NOMO-1 (cell line): ENCODE measurements around the gene DSN1.
A peak's percentile ranks its signal among the peaks of the same experiment; 100 is the strongest.

Experiments
- DNase-seq, 2 experiments: peaks; one replicate each; lab custom pipeline; 2025; ENCODE audit not compliant: unreplicated experiment in 2 of 2; lab: John Stamatoyannopoulos, UW

The DSN1 gene

DNA sequence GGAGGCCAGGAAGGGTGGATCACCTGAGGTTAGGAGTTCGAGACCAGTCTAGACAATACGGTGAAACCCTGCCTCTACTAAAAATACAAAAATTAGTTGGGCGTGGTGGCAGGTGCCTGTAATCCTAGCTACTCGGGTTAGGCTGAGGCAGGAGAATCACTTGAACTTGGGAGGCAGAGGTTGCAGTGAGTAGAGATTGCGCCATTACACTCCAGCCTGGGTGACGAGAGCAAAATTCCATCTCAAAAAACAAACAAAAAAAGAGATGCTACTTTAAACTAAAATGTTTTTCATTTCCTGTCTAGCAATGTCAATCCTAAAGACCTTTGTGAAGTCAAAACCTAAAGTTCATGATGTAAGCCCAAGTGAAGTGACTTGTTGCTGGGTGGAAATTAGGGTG lies 12.9 kb downstream of the DSN1 start:
- no peak for DNase-seq

DNA sequence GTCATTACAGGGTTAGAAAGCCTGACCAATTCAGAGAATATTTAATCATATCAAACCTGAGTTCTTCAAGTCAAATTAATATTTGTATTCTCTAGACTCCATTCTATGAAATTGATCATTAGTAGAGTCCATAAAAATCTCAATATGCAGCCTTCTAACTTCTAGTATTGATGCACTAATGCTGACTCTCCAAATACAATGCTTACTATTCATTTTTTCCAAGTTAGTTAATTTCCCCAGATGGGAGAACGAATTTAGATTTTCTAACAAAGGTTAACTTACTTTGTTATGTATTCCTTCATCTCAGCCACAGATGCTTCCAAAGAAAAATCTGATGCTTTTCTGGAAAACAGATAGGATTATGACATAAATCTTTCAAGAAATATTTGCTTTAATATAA lies 15.3 kb downstream of the DSN1 start:
- no peak for DNase-seq

DNA sequence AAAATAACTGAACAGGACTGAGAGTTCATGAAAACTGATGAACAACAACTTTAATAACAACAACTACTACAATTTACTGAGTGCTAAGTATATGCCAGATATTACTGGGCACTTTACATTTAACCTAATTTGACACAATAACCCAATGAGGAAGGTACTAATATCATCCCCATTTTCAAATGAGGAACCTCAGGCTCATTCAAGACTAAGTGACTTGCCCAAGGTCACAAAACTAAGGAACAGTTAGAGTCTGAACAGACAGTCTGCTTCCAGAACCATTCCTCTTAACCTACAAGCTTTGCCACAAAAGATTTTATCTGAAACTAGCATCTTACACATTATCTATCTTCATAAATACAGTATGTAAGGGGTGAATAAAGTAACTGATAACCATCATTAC lies 17.1 kb downstream of the DSN1 start:
- DNase-seq, result no peak

DNA sequence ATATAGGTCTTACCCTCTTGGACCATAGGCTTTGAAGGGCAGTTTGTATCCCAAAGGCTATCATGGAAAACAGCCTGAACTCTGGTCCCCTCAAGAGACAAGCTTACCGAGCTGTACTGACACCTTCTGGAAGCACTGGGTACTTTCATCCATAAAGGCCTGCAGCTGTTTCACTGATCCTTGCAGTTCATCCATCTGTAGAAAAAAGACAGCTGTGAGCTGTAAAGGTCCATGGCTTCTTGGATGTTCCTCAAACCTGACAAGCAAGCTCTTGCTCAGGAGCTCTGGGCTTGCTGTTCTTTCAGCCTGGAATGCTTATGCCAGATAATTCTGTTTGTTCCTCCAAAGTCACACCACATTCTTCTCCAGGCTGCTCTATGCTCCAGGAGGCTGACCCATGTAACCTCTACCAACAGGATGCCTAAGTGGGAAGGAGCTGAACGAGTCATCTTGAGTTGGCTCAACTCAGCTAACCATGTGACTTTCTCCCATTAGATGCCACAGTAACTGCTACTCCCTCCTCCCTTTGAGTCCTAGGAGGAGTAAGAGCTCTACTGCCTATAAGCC lies 18.8 kb downstream of the DSN1 start:
- no peak for DNase-seq

DNA sequence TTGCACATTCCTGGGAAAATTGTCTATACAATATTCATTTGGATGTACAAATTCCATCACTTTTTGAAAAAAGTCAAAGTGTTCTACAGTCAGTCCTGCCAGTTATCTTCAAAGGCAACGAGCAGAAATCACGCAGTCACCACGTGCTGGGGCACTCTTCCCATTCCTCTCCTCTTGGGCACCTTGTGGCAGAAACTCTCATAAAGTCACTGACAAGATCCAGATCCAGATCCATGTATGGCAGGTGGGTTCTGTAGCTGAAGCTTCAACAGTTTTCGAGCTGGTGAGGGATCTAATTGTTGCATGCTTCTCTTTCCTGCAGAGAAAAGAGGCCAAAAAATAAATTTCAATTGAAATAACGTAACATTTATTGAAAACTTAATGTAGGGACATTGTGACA lies 21.0 kb downstream of the DSN1 start:
- DNase-seq, result no peak

DNA sequence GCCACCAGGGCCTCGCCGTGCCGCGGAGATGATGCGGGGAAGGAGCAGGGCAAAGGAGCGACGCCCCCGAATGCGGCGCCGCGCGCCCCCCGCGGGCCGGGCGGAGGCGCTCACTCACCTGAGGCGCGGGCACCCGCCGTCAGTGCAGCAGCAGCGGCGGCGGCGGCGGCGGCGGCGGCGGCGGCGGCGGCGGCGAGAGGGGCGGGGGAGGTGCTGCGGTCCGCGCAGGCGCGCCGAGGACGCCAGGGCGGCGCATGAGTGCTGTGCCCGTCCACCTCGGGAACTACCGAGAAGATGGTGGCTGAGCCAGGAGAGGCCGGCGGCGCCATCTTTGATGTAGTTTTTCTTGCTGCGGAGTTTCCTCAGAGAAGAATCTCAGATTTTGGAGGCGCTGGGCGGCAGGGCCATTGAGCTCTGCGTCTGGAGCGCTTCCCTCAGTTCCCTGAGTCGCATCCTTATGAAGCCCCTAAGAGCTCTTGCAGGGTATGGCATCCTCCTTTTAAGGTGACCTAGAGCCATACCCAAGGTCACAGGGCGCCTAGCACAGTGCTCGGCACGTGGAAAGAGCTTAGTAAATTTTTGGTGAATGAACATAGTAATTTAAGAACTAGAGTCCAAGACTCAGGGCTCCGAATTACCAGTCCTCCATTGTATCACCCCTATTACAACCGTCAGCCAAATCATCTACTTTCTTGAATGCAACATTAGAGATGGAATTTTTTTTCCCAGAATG lies 27.5 kb downstream of the DSN1 start, which contains the start of gene NDRG3:
TSS of gene NDRG3 (minus strand) at position 164 of the 733 bp plus-strand sequence. CDS start 24,355 bp downstream, outside the sequence.
- DNase-seq, result peak; percentile 88 to 92

DNA sequence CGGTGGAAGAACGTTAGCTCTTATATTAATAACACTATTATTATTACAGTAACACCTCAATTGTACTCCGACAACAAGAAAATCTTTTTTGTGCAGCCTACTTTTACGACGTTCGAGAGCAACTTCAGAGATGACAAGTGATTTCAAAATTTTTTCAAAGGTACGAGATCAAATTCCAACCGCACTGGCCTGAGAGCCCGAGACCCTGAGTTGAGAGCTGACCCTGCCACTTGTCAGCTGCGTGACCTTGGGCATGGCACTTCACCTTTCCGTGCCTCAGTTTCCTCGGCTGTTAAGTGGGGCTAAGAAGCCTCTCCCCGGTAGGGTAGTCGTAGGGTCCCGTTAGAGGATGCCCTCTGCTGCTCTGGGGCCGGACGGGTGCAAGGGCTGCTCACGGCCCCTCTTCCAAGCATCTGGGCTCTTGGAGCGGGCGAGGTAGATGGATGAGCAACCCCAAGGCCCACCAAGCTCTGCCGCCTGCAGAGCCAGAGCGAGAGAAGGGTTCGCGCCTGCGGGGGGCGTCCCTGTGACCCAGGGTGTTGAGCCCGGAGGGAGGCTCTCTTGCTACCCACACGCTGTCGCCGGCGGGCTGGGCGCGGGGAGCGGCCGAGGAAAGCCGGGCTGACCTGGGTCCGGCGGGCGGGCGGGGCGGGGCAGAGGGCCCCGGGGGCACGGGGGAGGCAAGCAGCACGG lies 28.2 kb downstream of the DSN1 start:
- no peak for DNase-seq

DNA sequence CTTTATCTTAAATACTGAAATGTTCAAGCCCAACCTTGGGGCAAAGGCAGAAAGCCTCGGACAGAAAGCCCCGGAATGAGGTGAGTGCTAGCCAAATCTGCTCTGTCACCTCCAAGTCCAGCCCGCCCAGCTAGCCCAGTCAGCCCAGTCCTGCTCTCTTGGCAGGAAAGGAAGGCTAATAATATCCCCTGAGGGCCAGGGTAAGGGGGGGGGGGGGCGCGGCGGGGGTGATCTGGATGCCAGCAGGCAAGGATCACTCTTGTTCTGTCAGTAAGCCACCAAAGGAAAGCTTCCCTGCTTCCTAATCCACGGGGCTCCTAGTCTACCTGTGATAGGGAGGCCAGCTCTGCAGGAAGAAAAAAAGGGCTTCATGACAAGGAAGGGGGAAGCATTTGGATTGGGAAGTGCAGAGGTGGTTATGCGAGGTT lies 28.8 kb downstream of the DSN1 start:
- no peak for DNase-seq

DNA sequence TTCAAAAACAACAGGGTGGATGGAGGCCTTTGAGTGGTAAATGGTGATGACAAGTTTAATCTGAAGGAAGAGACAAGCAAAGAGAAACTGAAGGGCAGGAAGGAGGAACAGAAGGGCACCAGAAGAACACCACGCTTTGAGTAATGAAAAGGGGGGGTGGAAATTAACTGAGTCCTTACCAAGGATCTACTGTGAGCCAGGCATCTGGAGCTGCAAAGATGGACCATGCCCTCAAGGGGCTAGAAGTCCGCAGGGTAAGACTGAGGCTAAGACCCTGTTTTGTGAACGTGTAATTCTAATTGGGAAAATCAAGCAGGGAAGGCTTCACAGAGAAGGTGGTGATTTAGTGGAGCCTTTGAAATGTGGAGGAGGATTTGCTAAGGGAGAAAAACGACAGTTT lies 29.3 kb downstream of the DSN1 start:
- no peak for DNase-seq

DNA sequence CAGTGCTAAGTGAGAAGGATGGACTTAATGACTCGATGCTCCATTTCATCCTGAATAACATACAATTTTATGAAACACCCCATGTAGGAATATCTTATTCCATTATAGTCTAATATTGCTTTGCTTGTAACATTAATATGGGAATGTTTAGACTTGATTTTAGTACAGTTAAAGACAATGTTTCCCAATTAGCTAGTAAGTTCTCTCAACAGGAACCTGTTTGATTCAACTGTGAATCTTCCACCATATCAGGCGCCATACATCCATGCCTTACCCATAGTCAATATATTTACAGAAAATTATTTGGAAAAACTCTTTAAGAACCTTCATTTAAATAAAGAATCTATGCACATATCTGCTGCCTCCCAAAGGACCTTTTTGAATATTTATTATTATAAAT lies 31.0 kb downstream of the DSN1 start:
- DNase-seq, result no peak

DNA sequence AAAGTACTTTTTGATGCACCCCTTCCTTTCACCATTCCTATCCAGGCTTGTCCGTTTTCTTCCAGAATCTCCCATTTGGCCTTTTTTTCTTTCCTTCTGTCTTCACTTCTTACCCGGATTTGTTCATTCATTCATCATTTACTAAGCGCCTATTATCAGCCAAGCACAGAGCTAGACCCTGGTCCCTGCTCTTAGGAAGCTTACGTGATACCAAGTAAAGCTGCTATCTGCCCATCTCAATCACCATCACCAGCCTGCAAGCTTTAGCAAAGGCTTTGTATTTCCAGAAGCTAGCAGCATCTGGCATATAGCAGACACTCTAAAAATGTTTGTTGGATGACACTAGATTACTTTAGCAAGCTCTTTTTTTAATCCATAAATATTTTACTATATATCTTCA lies 32.5 kb downstream of the DSN1 start:
- no peak for DNase-seq

DNA sequence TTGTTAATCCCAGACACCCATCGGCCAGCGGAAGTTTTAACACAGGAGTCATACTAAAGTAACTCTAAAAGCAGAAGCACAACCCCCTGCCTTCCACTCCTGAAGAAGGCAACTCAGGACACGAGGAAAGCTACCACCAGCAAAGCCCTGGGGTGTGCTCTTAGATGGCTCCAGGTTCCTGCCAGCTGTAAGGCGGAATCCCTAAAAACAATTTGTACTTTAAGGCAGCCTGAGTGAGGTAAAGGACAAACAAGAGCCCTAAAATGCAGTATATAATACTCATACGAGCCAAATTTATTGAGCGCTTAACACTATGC lies 36.4 kb downstream of the DSN1 start:
- no peak for DNase-seq

DNA sequence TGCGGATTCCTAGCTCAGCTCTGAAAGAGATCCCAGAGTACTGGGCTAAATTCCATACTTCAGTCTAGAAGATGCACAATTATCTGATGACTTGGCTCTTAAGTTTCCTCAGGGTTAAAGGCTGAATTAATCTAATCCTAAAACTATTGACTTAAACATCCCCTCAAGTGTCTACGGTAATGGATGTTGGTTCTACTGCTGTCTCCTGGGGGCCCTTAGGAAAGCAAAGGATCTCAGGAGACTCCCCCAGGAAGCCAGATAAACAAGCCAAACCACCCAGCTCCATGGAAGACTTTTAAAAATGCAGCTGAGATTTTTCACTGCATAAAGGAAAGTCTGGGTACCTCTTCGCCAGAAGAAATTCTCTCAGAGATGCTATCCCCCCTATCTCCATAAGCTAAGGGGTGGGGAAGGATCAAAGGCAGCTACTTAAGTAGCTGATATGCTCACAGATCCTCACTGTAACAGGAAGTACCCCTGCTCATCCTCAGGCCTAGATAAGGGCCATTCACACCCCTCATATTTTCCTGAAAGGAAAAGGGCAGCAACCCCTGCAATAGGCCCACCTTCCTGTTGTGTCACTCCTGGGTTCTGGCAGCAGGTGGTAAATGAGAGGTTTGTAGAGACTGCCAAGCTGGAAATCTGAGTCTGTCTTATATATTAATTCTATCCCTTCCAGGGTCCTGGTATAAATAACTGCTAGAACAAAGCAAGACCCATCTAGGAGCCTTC lies 36.9 kb downstream of the DSN1 start:
- no peak for DNase-seq

DNA sequence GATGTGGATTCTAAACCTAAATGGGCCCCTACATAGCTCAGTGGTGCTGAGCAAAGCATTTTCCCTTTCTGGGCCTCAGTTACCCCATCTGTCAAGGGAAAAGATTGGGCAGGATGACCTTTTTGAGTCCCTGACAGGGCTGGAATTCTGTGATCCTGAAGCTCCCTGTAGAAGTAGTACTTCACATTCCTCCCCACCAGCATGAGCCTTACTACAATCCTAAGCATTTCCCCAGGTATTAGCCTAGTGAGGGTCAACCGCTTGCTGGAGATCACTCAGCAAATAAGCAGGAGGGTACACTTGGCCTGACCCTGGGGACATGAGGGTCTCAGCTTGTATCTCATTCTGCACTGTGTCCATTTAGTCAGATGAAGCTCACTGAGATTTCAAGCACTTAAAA lies 41.1 kb downstream of the DSN1 start:
- DNase-seq, result no peak

DNA sequence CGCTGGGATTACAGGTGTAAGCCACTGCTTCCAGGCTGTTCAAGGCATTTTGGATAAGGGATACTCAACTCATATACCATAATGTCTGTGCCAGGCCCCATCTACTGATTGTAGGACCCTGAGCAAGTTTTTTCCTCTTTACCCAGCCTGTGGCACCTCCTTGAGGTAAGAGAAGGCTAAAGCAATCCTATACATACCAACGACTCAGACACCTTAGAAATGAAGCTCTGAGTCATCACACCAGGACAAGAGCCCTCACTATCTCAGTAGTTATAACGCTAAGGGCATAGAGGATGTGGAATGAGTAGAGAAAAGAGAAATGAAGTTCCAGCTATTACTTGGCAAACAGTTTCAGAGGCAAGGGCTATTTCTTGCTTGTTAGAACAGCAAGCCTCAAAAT lies 44.6 kb downstream of the DSN1 start:
- DNase-seq, result peak; percentile 10 to 11

DNA sequence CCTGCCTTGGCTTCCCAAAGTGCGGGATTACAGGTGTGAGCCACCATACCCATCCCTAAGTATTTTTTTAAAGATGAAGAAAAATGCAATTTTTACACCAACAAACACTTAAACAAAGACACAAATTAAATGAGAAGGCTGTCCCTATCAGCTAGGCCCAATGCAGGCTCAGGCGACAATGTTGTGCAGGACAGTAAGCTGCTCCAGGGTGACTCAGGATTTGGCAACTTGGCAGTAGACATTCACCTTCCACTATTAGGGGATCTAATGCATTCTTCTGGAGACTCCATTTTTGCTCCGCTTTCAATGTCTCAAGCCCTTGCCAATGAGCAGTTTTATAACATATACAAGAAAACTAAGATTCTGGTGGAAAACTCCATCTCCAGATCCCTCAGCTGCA lies 47.4 kb downstream of the DSN1 start:
- DNase-seq, result no peak

DNA sequence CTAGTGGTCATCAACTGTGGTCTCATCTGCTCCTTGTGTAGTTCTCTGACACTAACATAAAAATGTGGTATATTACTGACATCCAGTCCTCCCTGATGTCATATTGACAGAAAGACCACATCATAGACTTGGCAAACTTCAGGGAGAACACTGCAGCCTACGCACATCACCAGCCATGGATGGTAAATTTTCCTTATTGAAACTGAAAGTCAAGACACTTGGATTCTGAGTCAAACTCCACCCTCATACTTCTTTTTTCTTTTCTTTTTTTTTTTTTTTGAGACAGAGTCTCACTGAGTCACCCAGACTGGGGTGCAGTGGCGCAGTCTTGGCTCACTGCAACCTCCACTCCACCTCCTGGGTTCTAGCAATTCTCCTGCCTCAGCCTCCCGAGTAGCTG lies 53.1 kb downstream of the DSN1 start:
- DNase-seq, result no peak

DNA sequence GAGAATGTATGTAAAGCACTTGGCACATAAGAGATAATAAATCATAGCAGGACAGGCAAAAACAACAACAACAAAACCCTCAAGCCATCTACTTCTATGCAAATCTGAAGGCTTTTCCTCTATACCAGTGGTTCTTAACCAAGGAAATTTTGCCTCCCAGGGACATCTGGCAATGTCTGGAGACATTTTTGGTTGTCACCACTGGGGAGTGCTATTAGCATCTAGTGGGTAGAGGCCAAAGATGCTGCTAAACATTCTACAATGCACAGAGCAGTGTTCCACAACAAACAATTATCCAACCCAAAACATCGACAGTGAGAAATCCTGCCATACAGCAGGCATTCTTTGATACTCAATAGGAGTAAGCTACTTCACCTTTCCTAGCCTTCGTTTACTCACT lies 55.9 kb downstream of the DSN1 start:
- no peak for DNase-seq

DNA sequence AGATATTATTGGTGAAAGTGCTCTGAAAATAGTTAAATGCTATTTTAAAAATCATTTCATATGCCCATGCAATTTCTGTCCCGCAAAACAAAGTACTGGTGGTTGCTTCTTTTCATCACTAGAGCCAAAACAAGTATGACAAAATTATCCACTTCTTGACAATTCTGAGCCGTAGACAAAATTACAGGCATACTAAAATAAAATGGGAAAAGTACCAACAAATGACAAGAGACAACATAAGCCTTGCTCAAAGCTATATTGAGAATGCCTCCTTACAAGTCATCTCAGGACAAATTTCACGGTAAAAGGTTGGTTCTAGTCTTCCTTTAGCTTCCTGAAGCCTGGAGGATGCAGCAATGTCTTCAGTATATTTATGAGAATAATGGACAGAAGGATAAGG lies 56.5 kb downstream of the DSN1 start:
- DNase-seq, result no peak

DNA sequence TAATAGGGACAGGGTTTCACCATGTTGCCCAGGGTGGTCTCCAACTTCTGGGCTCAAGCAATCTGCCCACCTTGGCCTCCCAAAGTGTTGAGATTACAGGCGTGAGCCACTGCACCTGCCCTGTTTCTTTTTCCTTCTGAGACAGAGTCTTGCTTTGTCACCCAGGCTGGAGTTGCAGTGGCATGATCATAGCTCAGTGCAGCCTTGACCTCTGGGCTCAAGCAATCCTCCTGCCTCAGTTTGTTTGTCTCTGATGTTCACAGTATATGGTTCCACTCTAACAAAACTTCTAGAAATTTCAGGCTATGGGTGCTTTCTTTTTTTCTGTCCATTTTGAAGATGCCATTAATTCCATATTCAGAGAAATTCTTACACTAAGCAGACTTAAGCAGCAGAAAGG lies 60.8 kb downstream of the DSN1 start:
- DNase-seq, result no peak

DNA sequence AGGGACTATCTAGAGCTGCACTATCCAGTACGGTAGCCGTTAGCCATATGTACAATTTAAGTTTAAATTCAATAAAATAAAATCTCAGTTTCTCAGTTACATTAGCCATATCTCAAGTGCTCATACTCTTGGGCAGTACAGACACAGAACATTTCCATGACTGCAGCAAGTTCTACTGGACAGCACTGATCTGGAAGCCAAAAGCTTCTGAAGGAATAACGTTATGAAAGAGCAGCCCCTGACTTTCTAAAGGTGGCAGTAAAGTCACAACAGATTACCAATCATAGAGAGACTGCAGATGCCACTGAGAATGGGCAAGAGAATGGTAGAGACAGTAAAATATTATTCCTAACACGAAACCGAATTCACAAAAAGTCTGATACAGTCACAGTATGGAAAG lies 64.4 kb downstream of the DSN1 start:
- DNase-seq, result no peak

DNA sequence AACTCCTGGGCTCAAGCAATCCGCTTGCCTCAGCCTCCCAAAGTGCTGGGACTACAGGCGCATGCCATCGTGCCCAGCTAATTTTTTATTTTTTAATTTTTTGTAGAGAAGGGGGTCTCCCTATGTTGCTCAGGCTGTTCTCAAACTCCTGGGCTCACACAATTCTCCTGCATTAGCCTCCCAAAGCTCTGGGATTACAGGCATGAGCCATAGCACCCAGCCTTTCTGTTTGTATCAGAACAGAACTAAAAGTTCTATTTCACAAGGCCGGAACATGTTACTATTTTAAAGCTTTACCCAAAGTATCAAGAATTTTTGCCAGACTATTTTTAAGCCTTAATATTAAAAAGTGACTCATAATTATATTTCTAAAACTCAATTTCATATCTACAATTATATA lies 70.0 kb downstream of the DSN1 start:
- DNase-seq, result no peak
